Neural cell (in vitro differentiated cells): ENCODE results near the gene PSIP1.

Experiments
- EZH2 ChIP-seq: fragments of 200-600, 300-800 bp; shearing (Covaris generic), sonication (generic); IDR thresholded peaks from 2 replicates; pipeline ENCODE4 v1.6.1; 2014; ENCODE audit warnings: antibody characterized with exemption, low read length, borderline replicate concordance, mild to moderate bottlenecking; ENCODE audit not compliant: insufficient read depth, poor library complexity, severe bottlenecking
- MXI1 ChIP-seq: fragments of 450-650 bp; conservative IDR thresholded peaks from 2 replicates; pipeline ENCODE4 v1.6.1; 2014; ENCODE audit warnings: antibody characterized with exemption, mild to moderate bottlenecking; ENCODE audit not compliant: poor library complexity, severe bottlenecking
- SMC3 ChIP-seq: fragments of 450-650 bp; conservative IDR thresholded peaks from 2 replicates; pipeline ENCODE4 v1.6.1; 2014; ENCODE audit warnings: antibody characterized with exemption, mild to moderate bottlenecking, moderate library complexity; ENCODE audit not compliant: poor library complexity
- TF ChIP-seq, protein P1 (sequence below): fragments of 450-650 bp; IDR thresholded peaks from 2 replicates; pipeline ENCODE4 v1.5.1; 2014; ENCODE audit warnings: antibody characterized with exemption, mild to moderate bottlenecking, moderate library complexity; ENCODE audit not compliant: poor library complexity, severe bottlenecking
- TF ChIP-seq, protein P2 (sequence below): IDR thresholded peaks from 2 replicates; pipeline ENCODE4 v1.6.1; 2012; ENCODE audit warnings: borderline replicate concordance

DNA sequence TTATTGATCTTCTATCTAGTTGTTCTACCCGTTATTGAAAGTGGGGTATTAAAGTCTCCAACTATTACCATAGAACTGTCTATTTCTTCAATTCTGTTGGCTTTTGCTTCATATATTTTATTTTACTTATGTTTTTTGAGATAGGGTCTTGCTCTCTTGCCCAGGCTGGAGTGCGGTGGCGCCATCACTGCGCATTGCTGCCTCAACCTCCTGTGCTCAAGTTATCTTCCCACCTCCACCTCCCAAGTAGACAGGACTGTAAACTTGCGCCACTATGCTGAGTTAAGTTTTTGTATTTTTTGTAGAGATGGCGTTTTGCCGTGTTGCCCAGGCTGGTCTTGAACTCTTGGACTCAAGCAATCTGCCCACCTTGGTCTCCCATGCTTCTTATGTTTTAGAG is 71.9 kb downstream of the PSIP1 start:
- TF ChIP-seq, protein P1, sequence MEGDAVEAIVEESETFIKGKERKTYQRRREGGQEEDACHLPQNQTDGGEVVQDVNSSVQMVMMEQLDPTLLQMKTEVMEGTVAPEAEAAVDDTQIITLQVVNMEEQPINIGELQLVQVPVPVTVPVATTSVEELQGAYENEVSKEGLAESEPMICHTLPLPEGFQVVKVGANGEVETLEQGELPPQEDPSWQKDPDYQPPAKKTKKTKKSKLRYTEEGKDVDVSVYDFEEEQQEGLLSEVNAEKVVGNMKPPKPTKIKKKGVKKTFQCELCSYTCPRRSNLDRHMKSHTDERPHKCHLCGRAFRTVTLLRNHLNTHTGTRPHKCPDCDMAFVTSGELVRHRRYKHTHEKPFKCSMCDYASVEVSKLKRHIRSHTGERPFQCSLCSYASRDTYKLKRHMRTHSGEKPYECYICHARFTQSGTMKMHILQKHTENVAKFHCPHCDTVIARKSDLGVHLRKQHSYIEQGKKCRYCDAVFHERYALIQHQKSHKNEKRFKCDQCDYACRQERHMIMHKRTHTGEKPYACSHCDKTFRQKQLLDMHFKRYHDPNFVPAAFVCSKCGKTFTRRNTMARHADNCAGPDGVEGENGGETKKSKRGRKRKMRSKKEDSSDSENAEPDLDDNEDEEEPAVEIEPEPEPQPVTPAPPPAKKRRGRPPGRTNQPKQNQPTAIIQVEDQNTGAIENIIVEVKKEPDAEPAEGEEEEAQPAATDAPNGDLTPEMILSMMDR: no peak
- TF ChIP-seq MXI1: no peak
- no peak for TF ChIP-seq SMC3
- no peak for TF ChIP-seq EZH2
- TF ChIP-seq, protein P2, sequence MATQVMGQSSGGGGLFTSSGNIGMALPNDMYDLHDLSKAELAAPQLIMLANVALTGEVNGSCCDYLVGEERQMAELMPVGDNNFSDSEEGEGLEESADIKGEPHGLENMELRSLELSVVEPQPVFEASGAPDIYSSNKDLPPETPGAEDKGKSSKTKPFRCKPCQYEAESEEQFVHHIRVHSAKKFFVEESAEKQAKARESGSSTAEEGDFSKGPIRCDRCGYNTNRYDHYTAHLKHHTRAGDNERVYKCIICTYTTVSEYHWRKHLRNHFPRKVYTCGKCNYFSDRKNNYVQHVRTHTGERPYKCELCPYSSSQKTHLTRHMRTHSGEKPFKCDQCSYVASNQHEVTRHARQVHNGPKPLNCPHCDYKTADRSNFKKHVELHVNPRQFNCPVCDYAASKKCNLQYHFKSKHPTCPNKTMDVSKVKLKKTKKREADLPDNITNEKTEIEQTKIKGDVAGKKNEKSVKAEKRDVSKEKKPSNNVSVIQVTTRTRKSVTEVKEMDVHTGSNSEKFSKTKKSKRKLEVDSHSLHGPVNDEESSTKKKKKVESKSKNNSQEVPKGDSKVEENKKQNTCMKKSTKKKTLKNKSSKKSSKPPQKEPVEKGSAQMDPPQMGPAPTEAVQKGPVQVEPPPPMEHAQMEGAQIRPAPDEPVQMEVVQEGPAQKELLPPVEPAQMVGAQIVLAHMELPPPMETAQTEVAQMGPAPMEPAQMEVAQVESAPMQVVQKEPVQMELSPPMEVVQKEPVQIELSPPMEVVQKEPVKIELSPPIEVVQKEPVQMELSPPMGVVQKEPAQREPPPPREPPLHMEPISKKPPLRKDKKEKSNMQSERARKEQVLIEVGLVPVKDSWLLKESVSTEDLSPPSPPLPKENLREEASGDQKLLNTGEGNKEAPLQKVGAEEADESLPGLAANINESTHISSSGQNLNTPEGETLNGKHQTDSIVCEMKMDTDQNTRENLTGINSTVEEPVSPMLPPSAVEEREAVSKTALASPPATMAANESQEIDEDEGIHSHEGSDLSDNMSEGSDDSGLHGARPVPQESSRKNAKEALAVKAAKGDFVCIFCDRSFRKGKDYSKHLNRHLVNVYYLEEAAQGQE: no peak
